Measurements from ENCODE around the gene MCU.

- TF ChIP-seq POLR2AphosphoS5 (IDR thresholded peaks at IDR 0.05; ENCODE audit: insufficient read depth in 1 of 2, low read depth in 1 of 2) = no peak
- no peak for TF ChIP-seq POLR2A (IDR thresholded peaks at IDR 0.05)
Observed at GRCh38 chr10:72667207-72667864, 24.6 kb upstream of the MCU start.
